HG03097 (cell line): ENCODE measurements around the gene GNA15.
A peak's percentile ranks its signal among the peaks of the same experiment; 100 is the strongest.
"Not testable (repeated sequence)": the region's sequence is repeated elsewhere in the genome, so short reads cannot be mapped to it uniquely, and the experiment has no call there.

Experiments
- ATAC-seq: cut with Tn5 transposase; IDR thresholded peaks from one replicate; pipeline ENCODE4 v1.9.1; 2021; ENCODE audit not compliant: unreplicated experiment, low FRiP score

GNA15 gene, protein sequence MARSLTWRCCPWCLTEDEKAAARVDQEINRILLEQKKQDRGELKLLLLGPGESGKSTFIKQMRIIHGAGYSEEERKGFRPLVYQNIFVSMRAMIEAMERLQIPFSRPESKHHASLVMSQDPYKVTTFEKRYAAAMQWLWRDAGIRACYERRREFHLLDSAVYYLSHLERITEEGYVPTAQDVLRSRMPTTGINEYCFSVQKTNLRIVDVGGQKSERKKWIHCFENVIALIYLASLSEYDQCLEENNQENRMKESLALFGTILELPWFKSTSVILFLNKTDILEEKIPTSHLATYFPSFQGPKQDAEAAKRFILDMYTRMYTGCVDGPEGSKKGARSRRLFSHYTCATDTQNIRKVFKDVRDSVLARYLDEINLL

DNA sequence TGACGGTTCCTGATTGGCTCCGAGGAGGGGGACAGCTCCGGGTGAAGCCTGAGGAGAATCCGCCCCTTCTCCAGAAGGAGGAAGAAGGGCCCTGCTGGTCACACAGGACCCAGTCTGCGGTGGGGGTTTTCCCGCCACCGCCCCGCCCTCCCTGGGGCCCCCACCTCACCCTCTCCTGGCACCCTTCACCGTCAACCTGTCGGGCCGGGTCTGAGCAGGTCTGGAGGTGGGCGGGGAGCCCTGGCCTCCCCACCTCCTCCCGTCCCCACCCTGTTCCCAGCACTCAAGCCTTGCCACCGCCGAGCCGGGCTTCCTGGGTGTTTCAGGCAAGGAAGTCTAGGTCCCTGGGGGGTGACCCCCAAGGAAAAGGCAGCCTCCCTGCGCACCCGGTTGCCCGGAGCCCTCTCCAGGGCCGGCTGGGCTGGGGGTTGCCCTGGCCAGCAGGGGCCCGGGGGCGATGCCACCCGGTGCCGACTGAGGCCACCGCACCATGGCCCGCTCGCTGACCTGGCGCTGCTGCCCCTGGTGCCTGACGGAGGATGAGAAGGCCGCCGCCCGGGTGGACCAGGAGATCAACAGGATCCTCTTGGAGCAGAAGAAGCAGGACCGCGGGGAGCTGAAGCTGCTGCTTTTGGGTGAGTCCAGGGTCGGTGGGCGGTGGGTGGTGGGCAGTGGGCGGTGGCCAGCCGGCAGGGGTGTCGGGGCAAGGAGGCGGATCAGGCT lies at the start of gene GNA15:
Gene GNA15 (plus strand): TSS at position 73 of the 723 bp plus-strand sequence. CDS start 418 bp downstream, at position 491.
- ATAC-seq, result no peak

DNA sequence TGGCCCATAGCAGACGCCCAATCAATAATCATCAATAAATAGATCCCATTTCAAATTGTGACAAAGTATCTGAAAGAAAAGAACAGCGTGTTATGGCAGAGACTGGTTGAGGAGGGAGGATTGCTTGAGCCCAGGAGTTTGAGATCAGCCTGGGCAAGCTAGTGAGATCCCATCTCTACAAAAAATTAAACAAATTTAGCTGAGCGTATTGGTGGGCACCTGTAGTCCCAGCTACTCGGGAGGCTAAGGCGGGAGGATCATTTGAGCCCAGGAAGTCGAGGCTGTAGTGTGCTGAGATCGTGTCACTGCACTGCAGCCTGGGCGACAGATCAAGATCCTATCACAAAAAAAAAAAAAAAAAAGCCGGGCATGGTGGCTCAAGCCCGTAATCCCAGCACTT lies 48.1 kb upstream of the GNA15 start:
- ATAC-seq, result no peak

DNA sequence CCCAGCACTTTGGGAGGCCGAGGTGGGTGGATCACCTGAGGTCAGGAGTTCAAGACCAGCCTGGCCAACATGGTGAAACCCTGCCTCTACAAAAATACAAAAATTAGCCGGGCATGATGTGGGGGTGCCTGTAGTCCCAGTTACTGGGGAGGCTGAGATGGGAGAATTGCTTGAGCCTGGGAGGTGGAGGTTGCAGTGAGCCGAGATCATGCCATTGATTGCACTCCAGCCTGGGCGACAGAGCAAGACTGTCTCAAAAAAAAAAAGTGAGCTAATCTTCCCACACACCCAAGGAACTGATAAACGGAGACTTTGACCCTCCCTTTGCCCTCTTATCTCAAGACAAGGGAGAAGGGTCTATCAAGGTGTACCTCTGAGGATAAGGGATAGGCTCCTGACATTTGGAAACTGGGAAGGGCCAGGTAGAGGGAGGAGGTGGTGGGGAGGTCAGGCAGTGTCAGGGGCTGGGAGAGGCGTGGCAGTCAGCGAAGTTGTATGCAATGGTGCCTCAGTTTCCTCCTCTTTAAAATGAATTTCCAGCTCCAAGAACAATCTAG lies 46.5 kb upstream of the GNA15 start:
- ATAC-seq, result not testable (repeated sequence)

DNA sequence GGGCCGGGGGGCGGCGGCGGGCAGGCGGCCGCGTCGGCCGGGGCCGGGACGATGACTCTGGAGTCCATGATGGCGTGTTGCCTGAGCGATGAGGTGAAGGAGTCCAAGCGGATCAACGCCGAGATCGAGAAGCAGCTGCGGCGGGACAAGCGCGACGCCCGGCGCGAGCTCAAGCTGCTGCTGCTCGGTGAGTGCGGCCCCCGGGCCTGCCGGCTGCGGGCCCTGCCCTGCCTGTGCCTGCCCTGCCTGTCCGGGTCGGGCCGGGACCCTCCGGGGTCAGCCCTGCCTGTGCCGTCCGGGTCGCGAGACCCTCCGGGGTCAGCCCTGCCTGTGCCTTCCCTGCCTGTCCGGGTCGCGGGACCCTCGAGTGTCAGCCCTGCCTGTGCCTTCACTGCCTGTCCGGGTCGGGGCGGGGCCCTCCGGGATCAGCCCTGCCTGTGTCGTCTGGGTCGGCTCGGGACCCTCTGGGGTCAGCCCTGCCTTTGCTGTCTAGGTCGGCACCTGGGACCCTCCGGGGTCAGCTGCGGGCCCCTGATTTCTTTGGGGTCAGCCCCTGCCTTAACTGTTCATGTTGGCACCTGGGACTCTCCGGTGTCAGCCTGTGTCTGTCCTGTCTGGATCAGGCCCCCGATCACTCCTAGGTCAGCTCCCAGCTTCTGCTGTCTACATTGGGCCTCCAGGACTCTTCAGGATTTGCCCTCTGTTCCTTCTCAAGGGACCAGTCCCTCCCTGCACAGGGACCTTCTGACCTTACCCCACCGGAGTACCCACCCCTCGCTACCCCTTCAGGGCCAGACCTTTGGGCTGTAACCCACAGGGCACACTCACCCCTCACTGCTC lies 41.0 kb upstream of the GNA15 start:
- ATAC-seq, result peak; percentile 4

DNA sequence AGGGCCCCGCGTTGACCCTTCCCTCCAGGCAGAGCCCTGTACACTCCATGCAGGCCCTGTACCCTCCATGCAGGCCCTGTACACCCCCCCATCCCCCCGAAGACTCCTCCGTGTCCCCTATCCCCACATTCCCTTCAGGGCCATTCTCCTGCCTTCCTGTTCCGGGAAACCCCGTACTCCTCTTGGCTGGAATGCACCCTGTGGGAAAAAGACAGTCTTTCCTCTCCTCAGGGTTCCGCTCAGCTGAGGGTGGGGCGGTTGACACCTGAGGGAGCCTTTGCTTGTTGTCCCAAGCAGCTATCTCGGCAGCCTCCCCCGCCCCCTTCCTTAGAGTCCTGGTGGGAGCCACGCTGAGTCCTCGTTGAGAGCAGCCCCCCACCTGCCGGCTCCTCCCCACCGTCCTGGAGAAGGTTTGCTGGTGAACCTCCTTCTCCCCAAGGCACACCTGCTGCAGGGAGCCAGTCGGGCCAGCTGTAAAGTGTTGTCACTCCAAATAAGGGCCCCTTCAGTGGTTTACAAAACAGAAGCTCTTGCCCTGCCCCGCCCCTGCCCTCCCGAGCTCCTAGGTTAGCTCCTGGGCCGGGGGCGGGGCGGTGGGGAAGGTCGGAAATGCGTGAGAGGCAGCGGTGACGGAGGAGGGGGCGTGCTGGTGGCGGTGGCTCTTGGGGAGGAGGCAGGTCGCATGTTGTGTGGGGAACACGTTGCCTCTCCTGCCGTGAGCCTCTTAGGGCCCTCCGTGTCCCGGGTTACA lies 40.2 kb upstream of the GNA15 start:
- ATAC-seq, result no peak

DNA sequence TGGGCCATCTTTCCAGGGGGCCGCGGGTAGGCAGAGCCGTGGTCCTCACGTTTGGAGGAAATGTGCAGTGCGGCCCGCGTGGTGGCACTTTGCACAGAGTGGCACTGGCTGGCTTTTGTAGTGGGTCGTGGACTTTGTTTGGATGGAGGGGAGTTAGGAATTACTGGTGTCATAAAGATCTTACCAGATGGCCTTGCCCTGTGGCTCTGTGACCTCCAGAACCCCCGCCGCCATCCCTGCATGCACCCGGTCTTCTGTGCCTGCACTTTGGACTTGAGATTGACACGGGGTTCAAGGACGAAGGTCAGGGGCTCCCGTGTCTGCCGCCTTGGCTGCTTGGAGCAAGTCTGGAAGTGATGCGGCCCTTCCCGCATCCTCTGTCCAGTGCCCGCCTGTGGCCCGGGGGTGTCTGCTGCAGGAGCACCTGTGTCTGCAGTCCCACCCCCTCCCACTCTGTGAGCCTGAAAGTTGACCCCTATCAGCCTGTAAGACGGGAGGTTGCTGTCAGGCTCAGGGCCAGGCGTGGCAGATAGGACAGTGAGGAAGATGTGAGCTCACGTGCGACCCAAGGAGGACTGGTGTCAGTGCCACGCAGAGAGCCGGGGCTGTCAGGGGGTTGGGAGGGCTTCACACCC lies 39.4 kb upstream of the GNA15 start:
- no peak for ATAC-seq

DNA sequence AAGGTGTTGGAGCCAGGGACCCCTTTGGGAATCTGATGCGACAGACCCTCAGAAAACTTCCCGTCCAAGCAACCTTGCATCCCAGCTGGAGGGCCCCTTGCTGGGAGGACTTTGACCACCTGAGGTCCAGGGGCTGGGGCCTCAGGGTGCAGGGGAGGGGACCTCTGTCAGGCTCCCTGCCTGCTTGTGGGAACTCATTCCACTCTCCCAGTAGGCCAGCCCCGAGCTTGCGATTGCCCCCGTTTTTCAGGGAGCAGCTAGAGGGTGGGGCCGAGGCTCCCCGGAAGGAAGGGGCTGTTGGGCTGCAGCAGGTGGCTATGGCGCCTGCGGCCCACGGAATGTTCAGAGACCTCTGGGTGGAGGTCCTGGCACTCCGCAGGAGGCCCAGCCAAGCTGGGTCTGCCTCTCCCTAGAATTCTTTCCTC lies 38.9 kb upstream of the GNA15 start:
- ATAC-seq, result no peak

DNA sequence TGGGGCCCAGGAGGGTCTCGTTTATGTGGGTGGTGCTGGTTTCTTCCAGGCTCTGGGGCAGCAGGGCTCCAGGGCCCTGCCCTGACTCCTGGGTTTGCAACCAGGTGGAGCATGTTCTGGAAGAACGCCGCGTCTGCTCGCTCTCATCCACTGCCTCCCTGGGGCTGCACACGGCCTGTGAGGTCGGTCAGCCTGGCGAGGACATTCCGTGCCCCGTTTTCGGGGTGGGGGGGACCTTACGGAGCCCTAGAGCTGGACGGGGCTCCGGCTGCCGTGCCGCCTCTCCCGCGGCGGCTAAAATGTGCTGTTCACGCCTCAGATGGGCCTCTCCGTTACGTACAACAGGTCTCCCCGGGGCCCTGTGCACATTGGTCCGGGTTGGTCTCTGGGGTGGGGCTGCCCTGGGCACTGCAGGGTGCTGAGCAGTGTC lies 38.4 kb upstream of the GNA15 start:
- no peak for ATAC-seq

DNA sequence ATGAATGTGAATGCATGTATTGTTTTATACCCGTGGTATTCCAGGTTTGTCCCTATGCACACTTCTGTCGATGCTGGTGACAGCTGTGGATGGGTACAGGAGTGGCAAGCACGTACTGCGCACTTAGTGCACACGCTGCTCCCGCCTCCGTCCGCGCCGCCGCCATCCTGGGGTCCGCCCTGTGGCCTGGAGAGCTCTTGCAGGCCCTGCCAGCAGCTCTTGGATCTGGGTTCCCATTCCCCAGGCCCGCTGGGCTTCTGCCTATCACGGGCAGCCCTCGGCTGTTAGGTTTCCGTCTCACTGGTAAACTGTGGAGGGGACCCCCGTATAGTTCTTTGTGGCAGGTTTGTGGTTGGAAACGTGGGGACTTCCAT lies 37.7 kb upstream of the GNA15 start:
- no peak for ATAC-seq

DNA sequence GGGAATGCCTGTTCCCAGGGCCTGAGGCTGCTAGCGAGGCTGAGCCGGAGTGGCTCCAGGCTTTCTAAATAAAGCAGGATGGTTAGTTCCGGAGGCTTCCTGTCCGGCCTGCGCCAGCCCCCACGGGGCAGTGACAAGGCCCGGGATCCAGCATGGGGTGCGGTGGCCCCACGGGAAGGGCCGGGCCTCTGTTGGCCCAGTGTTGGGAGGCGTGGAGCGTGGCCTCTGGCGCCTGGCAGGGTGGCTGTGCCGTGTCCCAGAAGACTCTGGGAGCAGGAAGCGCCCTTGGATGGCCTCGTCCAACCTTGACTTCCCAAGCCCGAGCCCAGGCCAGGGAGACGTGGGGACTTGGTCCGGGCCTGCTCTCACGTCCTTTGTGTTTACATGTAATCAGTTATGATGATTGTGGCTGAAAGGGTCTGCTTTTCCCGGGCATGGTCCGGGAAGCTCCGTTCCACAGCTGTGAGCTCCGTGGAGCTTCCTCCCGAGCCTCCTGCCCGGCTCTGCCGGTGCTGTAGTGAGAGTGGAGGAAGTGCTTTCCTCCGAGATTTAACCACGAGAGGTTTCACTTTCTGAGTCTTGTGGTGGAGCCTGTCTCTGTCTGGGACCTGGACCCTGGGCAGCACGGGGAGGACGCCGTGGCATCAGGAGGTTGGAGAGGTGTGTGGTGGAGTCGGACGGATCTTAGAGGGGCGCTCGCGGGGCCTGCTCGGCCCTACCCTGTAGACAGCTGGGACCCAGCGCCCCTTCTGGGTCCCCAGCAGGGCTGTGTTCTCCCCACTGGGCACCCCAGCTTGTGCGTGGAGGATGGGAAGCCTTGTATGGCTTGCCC lies 37.1 kb upstream of the GNA15 start:
- no peak for ATAC-seq

DNA sequence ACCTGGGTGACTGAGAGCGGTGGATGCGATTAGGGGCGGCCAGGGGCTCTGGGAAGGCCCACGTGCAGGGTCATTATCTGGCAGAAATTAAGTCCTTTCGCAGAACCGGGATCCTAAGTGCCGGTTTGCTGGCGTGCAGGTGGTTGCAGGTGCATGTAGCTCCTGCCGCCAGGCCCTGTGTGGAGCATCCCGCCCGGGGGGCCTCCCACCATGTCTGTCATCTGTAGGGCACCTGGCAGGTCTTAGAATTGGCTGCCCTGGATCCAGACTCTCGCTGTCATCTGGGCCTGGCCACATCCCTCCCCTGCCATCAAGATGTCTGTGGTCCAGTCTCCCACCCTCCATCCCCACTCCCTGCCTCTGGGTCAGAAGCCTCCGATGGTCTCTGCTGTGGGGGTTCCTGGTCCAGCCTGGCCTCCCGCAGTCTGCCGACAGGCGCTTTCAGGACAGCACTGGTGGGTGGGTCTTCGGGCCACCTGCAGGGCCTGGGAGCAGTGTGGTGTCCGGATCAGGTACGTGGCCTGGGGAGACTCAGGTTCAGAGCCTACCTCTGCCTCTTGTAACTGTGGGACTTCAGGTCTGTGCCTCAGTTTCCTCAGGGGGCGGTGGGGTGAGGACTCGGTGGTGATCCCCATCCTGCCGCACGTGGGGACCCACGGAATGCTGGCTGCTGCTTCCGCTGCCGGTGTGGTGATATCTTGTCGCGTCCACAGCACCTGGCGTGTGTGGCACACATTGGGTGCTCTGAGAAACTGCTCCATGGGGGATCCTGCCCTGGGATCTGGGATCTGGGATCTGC lies 36.3 kb upstream of the GNA15 start:
- ATAC-seq, result no peak

DNA sequence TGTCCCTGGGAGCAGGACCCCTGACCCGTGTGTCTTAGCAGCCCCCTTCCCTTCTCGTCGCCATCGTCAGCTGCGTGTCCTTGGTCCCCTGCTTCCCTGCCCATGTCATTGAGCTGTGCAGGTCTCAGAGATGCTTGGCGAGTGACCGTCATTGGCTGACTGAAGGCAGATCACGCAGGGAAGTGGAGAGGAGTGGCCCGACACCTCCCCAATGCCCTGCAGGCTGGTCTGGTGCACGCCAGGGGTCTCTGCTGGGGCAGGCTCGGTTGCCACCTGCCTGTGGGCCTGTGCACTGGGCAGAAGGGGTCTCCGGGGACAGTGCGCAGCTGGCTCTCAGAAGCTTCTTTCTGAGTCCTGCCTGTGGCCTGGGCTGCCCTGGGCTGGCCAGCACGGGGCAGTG lies 35.5 kb upstream of the GNA15 start:
- ATAC-seq, result no peak

DNA sequence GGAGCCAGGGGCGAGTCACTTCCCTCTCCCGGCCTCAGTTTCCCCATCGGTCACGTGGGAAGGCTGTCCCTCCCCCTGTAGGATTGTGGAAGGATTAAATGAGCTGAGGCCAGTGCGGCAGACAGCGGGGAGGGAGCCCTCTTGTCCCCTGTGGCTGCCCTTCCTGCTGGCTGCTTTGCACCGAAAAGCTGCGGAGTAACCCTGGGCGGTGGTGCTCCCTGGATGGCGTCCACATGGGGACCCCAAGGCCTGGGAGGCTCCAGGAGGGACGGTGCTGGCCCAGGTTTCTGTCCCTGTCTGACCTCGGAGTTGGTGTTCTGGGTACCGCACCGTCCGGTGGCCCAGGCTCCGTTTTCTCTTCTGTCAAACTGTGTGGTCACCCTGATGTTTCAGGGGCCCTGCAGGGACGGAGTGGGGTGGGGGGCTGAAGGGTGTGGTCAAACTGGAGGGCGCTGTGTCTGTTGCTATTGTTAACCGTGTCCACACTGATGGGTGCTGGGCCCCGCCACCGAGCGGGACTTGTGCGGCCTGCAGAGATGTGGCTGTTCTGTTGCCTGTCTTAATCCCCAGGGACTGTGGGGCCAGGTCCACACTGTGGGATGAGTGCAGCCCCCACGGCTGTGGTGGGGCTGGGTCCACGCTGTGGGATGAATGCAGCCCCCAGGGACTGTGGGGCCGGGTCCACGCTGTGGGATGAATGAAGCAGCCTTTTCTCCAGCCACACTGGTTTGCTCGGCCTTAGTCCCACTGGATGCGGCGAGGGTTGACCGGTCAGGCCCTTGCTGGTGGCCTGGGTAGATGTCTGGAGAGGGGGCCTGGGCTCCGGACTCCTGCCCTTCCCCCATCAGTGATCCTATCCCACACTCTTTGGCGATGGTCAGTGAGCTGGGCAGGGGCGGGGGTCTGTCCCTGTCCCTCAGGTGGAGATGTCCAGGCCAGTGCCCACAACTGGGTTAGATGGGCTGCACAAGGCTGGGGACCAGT lies 34.8 kb upstream of the GNA15 start:
- ATAC-seq, result no peak

DNA sequence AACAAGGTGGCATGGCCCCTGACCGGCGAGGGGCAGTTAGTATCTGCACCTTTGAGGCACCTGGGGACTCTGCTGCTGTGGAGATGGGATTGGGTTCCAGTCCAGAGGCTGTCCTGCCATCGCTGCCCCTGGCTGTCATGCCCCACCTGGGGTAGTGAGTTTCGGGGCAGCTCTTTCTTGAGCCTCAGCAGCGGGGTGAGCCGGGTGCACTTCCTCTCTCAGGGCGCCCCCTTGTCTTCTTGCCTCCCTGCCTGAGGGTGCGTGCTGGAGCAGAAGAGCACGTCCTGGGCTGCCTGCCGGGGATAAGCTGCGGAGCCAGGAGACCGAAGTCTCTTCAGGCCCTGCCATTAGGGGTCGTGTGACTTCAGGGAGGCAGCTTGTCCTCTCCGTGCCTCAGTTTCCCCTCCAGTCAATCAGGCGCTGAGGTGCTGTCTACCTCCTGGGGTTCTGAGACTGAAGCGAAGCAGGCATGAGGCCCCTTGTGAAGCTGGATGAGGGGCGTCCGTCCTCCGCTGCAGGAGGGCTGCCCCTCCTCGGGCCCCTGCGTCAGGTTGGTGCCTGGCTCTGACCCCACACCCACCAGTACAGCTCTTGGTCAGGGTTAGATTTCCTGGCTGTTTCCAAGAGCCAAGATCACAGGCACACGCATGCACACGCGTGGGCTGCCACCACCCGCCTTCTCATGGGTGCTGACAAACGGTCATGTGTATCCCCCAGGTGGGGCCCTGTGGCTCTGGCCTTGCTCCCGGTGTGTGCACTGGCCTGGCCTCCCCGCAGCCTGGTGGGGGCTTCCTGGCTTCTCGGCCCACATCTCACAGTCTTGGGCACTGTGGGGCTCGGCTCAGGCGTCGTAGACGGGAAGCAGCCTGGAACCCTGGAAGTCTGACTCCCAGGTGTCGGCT lies 33.3 kb upstream of the GNA15 start:
- no peak for ATAC-seq

DNA sequence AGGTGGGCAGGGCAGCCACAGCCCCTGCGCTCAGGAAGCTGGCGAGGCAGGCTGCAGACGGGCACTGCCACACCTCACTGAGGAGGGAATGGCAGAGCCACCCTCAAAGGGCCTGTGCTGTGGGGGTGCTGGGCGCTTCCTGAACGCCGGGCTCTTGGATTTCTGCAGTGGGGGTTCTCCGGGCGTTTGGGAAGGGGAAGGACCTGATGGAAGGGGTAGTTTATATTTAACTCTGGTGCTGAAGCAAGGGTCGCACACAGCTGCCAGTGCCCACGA lies 31.2 kb upstream of the GNA15 start:
- no peak for ATAC-seq
